NT2/D1 (cell line): ENCODE measurements around the gene PHYKPL.

Source experiments
- DNase-seq: peaks from one replicate; pipeline ENCODE4 v3.0.0-alpha.2; 2011; ENCODE audit warnings: low read depth, low spot score
- H3K27me3 ChIP-seq: 2 replicates; pipeline ENCODE4 v1.6.0; 2011; ENCODE audit warnings: mild to moderate bottlenecking; ENCODE audit not compliant: insufficient read length, insufficient read depth
- H3K36me3 ChIP-seq: 2 replicates; pipeline ENCODE4 v1.6.1; 2011; ENCODE audit warnings: mild to moderate bottlenecking, low read length, mixed read lengths; ENCODE audit not compliant: insufficient read depth, insufficient read length
- H3K4me1 ChIP-seq: 2 replicates; pipeline ENCODE4 v1.5.1; 2011; ENCODE audit not compliant: insufficient read depth, insufficient read length
- H3K4me3 ChIP-seq: 2 replicates; pipeline ENCODE4 v1.5.1; 2011; ENCODE audit warnings: low read depth; ENCODE audit not compliant: insufficient read length
- H3K9ac ChIP-seq: 2 replicates; pipeline ENCODE4 v1.6.0; 2011; ENCODE audit warnings: low read depth; ENCODE audit not compliant: insufficient read length
- H3K9me3 ChIP-seq: 2 replicates; pipeline ENCODE4 v1.5.1; 2011; ENCODE audit warnings: mild to moderate bottlenecking, low read length; ENCODE audit not compliant: insufficient read depth
- SUZ12 ChIP-seq: IDR thresholded peaks from 2 replicates; pipeline ENCODE4 v1.6.1; 2011; ENCODE audit not compliant: insufficient read length, insufficient read depth; ENCODE audit errors: extremely low read depth
- YY1 ChIP-seq: IDR thresholded peaks from 2 replicates; pipeline ENCODE4 v1.6.1; 2011; ENCODE audit not compliant: insufficient read length, insufficient read depth
- ZNF274 ChIP-seq: IDR thresholded peaks from 2 replicates; pipeline ENCODE4 v1.6.1; 2011; ENCODE audit warnings: mild to moderate bottlenecking, low read depth, low read length

Gene PHYKPL

DNA sequence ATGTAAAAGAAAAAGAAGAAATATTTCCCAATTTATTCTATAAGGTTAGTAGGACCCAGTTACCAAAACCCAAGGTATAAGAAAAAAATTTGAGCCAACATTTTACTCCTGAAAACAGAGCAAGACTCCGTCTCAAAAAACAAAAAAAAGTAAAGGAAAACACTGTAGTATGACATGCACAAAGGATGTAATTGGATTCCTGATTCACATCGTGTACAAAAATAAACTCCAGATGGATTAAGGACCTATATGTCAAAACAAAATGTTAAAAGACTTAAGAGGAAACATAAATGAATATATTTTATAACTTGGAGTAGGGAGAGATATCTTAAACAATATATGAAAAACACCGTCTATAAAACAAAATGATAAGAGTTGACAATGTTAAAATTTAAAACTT, 13.8 kb downstream of the PHYKPL start:
- Histone ChIP-seq H3K36me3 (peaks cover 63% of the 10 kb centered on the region), H3K4me1 (no peaks in the 10 kb centered on the region), H3K27me3 (no peaks in the 10 kb centered on the region), H3K9ac (no peak overlapping the region), H3K4me3 (no peak overlapping the region), H3K9me3 (no peaks in the 10 kb centered on the region)
- no peak for DNase-seq
- TF ChIP-seq ZNF274, result no peak
- no peak for TF ChIP-seq YY1
- no peak for TF ChIP-seq SUZ12

GRCh38 chr5:178218237-178218776, 14.3 kb downstream of the PHYKPL start:
- Histone ChIP-seq H3K9me3 (no peaks in the 10 kb centered on the region), H3K36me3 (peaks cover 60% of the 10 kb centered on the region)

DNA sequence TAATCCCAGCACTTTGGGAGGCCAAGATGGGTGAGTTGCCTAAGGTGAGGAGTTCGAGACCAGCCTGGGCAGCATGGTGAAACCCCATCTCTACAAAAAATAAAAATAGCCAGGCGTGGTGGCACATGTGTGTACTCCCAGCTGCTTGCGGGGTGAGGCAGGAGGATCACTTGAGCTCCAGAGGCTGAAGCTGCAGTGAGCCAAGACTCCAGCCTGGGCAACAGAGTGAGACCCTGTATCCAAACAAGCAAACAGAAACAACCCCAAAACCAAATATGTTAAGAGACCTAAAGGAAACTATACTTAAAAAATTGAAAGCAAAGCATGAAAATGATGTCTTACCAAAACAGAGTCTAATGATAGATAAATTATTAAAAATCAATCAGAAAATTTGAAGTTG, 15.8 kb downstream of the PHYKPL start:
- Histone ChIP-seq H3K9ac (no peak overlapping the region), H3K4me3 (no peak overlapping the region), H3K9me3 (no peaks in the 10 kb centered on the region), H3K36me3 (peaks cover 61% of the 10 kb centered on the region), H3K27me3 (no peaks in the 10 kb centered on the region), H3K4me1 (no peaks in the 10 kb centered on the region)
- TF ChIP-seq ZNF274, result no peak
- no peak for TF ChIP-seq SUZ12
- TF ChIP-seq YY1, result no peak
- no peak for DNase-seq

More at GRCh38 chr5:178218237-178218776, 14.3 kb downstream of the PHYKPL start:
- Histone ChIP-seq H3K27me3 (no peaks in the 10 kb centered on the region), H3K9ac (no peak overlapping the region), H3K4me3 (no peak overlapping the region), H3K4me1 (no peaks in the 10 kb centered on the region)
- no peak for TF ChIP-seq YY1
- no peak for TF ChIP-seq ZNF274
- no peak for TF ChIP-seq SUZ12
- no peak for DNase-seq

- TF ChIP-seq ZNF274 (no peak), YY1 (no peak), SUZ12 (no peak)
- Histone ChIP-seq H3K4me1 (no peaks in the 10 kb centered on the region), H3K27me3 (no peaks in the 10 kb centered on the region), H3K4me3 (no peak overlapping the region), H3K9me3 (no peaks in the 10 kb centered on the region), H3K36me3 (peaks cover 61% of the 10 kb centered on the region), H3K9ac (no peak overlapping the region)
- no peak for DNase-seq
Measured at GRCh38 chr5:178216088-178216534, 16.5 kb downstream of the PHYKPL start.

DNA sequence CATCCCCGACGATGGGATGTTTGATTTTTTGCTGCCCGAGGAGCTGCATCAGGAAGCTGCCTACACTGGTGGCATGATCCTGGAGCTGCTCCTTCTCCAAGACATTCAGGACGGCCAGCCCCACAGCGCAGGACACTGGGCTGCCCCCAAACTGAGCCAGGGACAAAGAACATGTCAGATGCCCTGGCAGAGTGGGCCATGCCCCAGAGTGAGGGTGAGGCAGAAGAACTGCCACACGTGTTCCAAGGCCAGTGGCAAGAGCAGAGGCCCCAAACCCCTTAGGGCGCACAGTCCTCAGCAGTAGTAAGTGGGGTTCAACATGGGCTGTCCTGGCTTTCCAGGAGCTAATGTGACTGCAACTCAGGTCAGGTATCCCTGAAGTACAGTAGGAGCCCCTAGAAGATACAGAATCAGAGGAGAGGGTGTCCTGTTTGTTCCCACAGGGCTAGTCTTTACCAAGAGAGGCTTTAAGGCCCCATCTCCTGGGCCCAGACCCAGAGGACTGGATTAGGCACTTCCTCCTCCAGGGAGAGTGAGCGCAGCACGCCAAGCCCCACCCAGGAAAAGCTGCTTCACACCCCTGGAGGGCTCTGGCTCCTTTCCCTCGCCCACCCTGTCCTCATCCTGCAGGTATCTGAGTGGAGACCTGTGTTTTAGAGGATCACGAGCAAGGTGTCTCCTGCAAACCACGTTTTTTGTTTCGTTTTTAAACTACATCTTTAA, 17.2 kb downstream of the PHYKPL start:
- TF ChIP-seq YY1 (no peak), ZNF274 (no peak), SUZ12 (no peak)
- Histone ChIP-seq H3K4me3 (no peak overlapping the region), H3K9me3 (no peaks in the 10 kb centered on the region), H3K4me1 (no peaks in the 10 kb centered on the region), H3K9ac (no peak overlapping the region), H3K36me3 (peaks cover 64% of the 10 kb centered on the region), H3K27me3 (no peaks in the 10 kb centered on the region)
- no peak for DNase-seq

DNA sequence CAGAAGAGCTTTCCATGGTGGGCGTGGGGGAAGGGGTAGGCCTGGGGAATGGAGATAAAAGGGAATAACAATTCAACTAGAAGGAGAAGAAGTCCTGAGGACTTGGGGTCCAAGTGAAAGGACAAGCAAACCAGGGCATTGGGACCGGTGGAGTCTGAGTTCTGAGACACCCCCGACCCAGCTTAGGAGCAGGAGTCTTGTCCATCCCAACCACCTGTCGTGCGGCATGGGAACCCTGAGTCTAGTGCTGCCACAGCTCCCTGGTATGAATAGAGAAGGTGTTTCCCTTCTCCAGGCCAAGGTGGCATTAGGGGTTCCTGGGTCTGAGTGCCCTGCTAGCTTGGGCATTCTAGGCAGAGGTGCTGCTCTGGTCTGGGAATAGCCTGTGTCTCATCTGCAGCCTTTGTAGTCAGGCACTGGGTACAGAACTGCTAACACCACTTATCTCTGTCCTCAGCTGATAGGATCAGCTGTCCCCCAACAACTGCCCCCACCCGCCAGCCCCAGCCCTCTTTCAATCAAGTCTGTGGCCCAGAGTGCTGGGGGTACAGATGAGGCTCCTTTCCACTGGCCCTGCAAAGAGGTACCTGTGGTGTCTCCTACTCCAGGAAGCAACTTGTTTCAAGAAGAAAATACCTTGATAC, 18.3 kb downstream of the PHYKPL start:
- TF ChIP-seq YY1, result no peak
- no peak for TF ChIP-seq SUZ12
- DNase-seq, result no peak
- H3K36me3 ChIP-seq, result peaks cover 73% of the 10 kb centered on the region

DNA sequence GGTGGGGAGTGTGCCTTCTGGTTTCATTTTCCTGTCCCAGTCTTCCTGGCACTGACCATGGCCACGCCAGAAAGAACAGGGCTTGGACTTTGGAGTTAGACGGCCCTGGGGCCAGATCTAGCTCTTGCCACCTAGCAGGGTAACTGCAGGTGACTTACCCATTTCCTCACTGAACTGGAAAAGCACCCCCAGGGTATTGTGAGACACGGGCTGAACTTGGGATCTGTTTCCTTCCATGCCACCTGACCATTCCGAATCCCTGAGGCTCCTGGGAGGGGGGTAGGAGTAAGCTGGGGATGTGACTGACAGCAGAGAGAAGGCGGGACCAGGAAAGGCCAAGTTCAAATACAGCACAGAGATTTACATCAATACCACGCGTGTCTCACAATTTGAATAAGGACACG, 18.9 kb downstream of the PHYKPL start:
- DNase-seq, result no peak
- peaks cover 5% of the 10 kb centered on the region for H3K4me1 ChIP-seq
- H3K27me3 ChIP-seq, result no peaks in the 10 kb centered on the region
- H3K36me3 ChIP-seq, result peaks cover 78% of the 10 kb centered on the region
- H3K9me3 ChIP-seq, result no peaks in the 10 kb centered on the region
- no peak overlapping the region for H3K4me3 ChIP-seq
- TF ChIP-seq SUZ12 (no peak), YY1 (no peak), ZNF274 (no peak)
- no peak overlapping the region for H3K9ac ChIP-seq

More for the DNA sequence above, 18.3 kb downstream of the PHYKPL start:
- H3K4me3 ChIP-seq, result no peak overlapping the region
- H3K9me3 ChIP-seq, result no peaks in the 10 kb centered on the region
- no peak overlapping the region for H3K9ac ChIP-seq
- peaks cover 5% of the 10 kb centered on the region for H3K4me1 ChIP-seq
- no peaks in the 10 kb centered on the region for H3K27me3 ChIP-seq
